ENCODE data around the gene POC5.

- TF ChIP-seq CTCF (IDR thresholded peaks at IDR 0.05; ENCODE audit: borderline replicate concordance, extremely low read depth, low read length, poor library complexity, severe bottlenecking) (no peak), EZH2 (IDR thresholded peaks at IDR 0.05; ENCODE audit: borderline replicate concordance, low read depth, low read length, severe bottlenecking) (no peak)
Observed at GRCh38 chr5:75653521-75653920, 63.7 kb downstream of the POC5 start.

Data from DND-41 (cell line).